8988T (cell line): ENCODE results near the gene CUL7.
A peak's percentile ranks its signal among the peaks of the same experiment; 100 is the strongest.

Experiments used
- DNase-seq: peaks from one replicate; pipeline ENCODE4 v3.0.0; 2011

The CUL7 gene

DNA sequence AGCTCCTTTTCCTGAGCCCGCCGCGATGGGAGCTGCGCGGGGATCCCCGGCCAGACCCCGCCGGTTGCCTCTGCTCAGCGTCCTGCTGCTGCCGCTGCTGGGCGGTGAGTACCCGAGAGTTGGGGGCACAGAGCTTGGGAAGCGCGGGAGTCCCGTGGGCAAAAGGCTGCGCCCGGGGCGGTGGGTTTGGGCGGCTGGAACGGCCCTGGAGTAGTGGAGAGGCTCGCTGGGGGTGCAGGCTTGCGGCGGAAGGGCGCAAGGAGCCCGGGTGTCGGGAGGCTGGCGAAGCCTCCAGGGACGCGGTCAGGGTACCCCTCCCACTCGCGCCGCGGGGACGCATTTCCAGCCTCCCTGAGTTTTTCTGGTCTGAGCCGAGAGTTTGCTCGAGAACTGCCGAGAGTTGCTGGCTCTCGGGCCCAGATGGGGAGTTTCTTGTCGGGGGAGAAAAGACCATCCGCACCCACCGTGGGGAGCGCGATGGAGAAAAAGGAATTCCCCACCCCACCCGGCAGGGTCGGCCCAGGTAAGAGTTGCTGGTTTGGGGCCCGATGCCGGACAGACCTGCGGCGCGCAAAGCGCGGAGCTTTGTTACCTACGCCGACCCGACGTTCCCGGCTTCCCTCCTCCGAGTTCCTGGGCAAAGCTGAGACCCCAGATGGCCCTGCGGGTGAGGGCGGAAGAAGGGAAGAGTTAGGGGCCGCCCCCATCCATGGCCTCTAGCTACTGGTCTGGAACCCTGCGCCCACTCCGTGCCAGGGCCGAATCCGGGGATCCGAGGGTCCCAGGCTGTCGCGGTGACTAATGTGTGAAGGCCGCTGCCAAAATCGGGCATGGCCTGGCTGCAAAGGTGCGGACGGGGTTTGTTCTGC is 23.0 kb upstream of the CUL7 start:
- peak; percentile 61 for DNase-seq

DNA sequence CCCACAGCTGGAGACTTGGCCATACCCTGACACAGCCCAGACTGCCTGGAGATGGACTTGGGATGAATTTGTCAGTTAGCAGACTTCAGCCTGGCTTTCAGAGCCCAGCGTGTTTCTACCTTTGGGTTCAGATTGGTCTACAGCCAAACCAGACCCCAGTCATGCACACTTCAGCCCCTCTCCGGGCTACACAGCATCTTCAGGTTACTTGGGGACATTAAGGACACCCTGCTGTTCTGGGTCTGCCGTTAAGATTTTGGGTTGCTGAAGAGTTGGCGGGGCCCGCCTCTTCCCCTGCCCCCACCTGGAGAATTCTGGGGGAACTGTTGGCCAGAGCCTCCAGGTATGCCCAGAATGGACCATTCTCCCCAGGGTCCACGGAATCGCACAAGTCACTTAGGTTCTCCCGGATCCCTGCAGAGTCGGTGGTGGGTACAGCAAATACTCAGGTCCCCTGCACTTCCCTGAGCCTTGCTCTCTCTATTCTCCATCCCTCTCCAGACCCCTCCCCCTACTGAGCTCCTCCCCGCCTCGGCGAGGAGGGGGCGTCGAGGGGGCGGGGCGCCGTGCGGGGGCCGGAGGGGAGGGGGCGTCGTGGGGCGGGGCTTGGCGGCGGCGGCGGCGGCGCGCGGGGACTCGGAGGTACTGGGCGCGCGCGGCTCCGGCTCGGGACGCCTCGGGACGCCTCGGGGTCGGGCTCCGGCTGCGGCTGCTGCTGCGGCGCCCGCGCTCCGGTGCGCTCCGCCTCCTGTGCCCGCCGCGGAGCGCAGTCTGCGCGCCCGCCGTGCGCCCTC is 22.2 kb upstream of the CUL7 start, which contains the start of gene PTK7:
PTK7 (plus strand) TSS at position 645 of the 794 bp plus-strand sequence. CDS start 175 bp downstream, outside the sequence.
- peak; percentile 68 for DNase-seq

DNA sequence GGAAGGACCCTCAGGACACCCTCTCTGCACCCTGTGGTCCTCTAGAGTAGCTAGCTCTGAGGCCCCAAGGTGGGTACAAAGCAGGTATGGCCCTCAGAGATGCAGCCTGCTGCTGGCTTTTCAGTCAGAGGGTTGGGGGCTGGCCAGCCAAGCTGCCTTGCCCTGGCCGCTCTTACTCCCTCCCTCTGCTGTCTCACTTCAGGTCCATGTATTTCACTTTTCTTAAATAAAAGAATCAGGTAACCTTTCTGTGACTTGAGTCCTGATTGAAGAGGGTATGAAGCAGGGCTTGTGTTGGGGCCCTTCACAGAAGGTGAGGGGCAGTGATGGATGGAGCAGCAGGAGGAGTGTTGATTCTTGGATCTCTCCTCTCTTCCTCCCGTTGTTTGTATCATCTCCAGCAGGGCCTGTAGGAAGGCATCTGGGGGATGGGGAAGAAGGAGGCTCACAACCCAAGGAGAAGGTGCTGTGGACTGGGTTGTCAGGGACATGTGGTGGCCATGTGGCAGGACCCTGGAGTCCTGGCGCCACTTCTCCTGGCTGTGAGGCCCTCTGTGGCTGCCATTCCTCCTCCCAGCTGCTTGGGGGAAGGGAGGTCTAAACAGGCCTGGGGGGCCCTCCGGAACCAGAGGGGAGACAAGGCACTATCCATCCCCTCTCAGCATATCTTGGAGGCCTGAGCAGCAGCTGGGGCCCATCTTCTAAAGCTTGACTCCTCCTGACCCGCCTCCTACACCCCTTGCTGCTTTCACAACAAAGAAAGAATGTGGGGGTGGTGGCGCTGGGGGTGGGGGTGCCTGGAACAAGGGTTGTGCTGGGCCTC is 21.4 kb upstream of the CUL7 start:
- DNase-seq, result no peak

GRCh38 chr6:43070028-43070632 is 16.5 kb upstream of the CUL7 start:
- DNase-seq, result peak; percentile 73

GRCh38 chr6:43062818-43063217 is 9.2 kb upstream of the CUL7 start:
- no peak for DNase-seq

DNA sequence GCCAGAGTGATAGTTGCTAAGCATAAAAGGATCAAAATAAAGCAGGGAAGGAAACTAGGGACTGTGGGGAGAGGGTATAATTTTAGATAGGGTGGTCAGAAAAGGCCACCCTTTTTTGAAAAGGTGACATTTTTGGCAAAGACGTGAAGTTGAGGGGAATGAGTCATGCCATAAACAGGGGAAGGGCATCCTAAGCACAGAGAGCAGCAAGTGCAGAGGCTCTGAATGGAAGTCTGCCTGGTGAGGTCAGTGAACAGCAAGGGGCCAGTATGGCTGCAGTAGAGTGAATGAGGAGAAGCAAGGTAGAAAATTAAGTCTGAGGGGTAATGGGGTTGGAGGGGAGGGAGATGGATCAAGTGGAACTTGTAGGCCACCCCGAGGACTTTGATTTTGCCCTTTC is 8.2 kb upstream of the CUL7 start:
- no peak for DNase-seq

- no peak for DNase-seq
Measured at GRCh38 chr6:43060755-43061633, 7.3 kb upstream of the CUL7 start.

DNA sequence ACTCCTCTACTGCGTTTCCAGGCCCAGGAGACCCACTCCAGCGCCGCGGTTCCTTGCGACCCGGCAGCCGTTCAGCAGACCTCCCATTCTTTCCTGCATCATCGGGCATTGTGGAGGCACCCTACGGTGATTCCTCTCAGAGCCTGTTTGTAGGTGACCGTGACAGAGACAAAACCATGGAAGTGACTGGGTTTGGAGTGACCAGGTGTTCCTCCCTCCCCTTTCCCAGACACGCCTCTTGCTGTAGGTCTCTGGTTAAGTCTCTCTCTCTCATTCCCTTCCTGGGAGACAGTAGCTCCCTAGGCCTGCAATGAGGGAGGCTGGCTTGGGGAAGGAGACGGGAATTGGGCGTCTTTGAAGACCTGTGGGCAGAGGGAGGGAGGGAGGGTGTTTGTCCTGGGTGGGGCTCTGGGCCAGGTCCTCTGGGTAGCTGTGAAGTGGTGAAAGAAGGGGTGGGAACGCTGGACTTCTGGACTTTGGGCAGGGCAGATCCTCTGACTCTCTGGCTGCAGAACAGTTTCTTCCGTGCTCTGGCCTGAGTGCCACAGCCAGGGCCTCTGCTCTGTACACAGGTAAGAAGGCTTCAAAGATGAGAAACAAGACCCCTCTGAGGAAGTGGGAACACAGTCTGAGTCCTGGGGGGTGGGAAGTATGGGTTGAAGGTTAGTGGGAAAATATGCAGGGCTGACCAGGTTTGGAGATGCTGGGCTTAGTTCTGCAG is 6.5 kb upstream of the CUL7 start:
- DNase-seq, result no peak

DNA sequence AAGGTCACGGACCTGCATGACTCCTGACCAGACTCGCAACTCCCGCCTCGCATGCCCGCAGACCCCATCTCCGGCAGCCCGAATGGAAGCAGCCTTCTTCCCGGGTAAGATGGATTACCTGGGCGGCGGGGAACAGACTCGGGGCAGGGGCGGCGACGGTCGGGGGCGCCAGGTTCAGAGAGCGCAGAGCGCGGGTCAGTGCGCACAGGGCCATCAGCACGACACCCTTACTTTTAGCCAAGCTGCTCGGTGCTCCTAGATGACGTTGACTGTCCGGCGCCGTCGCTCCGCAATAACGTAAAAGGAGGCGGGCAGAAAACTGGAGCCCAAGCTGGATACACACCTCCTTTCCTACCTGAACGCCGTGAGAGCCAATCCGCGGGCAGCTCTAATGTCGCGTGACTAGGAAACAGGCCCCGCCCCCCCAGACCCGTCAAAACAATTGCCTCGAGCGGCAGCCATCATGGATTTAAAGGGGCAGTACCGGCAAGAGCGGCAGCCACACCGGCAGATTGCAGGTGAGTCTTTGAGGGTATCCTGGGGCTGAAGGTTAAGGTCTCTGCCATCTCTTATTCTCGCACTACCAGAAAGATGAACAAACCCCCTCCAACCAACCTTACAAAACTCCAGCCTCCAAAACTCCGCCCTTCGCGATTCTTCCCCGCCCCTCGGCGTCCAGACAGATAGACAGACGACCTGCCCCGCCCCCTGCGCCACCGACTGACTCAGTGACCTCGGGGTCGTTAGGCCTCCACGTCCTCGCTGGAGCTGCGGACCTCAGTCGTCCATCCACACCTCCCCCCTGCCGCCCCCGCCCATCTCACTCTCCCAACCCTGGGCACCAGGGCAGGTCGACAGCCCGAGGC is 5.8 kb upstream of the CUL7 start, which contains the start of the genes KLC4 and MRPL2:
KLC4 (plus strand) TSS at position 464 of the 866 bp plus-strand sequence. CDS start 1,705 bp downstream, outside the sequence.
MRPL2 (minus strand) TSS at position 267 of the 866 bp plus-strand sequence; CDS start at position 214, 53 bp downstream.
- DNase-seq, result peak; percentile 95

DNA sequence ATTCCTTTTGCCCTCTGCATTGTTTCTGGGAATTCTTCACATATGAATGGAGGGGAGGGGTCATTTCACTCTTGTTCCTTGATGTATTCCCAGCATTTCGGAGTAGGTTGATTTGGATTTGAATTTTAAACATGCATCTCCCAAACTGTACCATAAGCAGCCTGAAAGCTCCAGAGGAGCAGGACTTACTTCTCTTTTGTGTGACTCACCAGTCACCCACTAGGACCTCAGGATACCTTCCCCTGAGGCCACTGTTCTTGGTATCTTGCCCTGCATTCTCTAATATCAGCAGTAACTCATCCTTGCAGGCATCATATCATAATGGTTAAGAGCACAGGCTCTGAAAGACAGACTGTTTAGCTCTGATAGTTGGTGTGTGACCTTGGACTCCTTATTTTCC is 4.9 kb upstream of the CUL7 start:
- no peak for DNase-seq

GRCh38 chr6:43055966-43056365 is 2.3 kb upstream of the CUL7 start:
- DNase-seq, result no peak

GRCh38 chr6:43054206-43054943 is 724 bp upstream of the CUL7 start:
- DNase-seq, result no peak

DNA sequence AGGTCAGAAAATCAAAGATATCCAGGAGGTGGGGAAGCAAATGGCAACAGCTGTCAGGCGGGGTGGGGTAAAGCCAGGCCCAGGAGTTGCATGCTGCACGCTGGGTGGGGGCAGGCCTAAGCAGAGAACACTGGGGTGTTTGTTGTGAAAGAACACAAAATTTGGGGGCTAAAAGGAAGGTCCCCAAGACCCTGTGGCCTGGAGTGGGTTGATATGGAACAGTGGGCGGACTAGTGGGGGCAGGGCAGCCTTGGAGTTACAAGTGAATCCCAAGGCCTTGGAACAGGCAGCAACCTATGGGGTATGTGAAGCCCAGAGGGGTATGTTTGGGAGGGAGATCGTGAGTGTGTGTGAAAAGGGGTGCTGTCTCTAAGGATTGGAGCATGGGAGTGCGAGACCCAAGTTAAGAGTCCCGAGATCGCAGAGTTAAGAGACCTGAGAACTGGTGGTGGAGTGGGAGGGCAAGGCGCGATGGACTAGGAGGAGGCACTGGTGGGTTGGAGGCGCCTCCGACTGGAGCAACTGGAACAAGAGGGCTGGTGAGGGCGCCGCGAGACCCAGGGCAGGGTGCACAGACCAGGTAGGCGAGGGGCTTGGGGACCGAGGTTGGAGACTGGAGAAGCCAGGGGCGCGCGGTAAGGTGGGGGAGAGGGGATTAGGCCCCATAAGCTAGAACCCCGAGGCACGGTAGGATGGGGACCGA is 658 bp downstream of the CUL7 start:
- DNase-seq, result no peak

GRCh38 chr6:43052225-43052841 is 1.3 kb downstream of the CUL7 start:
- no peak for DNase-seq

- DNase-seq, result no peak
Measured at GRCh38 chr6:43050981-43051380, 2.7 kb downstream of the CUL7 start.

- DNase-seq, result no peak
Measured at GRCh38 chr6:43047998-43048397, 5.7 kb downstream of the CUL7 start.

DNA sequence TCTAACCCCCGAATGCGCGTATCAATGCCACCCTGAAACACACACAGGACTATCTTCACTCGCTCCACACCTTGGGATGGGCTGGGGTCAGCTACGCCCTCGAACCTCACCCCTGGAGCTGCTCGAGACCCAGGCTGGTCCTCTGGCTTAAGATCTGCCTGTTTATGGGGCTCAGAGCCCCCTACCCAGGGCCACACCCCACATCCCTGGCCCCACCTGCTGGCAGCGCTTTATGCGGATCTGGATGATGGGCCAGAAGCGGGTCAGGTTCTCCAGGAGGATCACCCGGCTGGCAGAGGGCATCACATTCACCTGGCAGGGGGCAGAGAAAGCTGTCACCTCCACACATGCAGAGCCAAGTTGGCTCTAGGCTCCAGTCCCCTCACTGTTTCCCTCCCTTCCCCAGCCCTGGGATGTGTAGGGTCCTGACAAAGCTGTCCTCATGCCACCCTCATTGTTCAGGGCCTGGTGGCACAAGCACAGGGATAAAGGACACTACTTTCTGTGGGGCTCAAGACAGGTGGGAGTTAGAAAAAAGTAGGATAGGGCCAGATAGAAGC is 8.2 kb downstream of the CUL7 start:
- no peak for DNase-seq
